HG03159 (cell line): Measurements from ENCODE around the gene HJV.
A peak's percentile ranks its signal among the peaks of the same experiment; 100 is the strongest.

ENCODE experiments used
- ATAC-seq: cut with Tn5 transposase; IDR thresholded peaks from one replicate; pipeline ENCODE4 v1.9.1; 2021; ENCODE audit warnings: mild to moderate bottlenecking, moderate library complexity; ENCODE audit not compliant: unreplicated experiment

The HJV gene

DNA sequence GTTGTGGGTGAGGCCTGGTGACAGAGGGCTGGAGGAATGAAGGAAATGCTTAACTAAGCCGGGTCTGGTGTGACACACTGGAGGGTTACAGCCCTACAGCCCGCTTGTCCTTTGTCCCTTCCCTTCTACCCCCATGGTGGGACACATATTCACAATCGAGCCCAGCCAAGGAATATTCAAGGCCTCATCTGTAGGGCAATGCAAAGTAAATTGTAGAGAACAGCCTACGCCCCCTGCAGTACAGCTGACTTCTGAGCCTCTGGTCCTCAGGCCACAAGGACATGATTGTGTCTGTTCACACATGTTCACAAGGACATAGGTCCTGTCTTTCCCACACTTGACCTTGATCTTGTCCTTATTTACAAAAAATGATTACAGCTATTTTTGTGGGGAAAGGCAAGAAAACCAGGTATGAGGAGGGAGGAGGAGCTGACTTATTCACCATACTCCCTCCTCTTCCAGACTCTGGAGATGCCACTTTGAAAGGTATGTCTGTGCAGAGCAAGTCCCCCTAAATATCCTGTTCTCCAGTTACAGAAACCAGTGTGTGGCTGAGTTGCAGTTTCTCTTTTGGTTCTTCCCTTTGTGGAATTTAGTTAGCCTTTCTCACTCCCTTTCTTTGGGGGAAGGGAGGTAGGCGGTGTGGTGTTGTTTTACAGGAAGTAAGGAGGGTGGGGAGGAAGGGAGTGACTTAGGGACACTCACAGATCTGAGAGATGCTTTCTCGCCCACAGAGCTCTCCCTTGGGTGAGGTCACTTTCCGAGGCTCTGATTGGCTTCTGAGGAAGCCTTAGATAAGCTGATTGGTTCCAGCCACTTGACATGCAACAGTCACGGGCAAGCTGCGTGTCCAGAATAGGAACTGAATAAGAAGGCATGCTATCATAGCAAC, 42.4 kb downstream of the HJV start:
- ATAC-seq, result peak; percentile 74

DNA sequence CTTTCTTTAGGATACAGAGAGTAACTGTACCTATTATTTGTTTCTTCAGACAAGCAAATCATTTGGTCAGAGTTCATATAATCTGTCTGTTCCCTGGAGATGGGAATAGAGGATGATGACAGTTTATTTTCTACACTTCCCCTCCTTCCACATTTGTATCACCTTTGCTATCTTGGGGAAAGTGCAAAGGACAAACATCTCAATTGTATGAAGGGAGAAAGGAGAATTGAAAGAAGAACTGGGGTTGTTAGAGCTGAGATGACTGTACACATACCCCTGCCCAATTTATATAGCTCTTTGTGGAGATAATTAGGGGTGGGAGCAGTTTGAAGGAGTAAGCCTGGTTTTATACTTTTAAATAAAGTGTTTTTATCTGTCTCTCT, 43.1 kb downstream of the HJV start:
- ATAC-seq, result no peak

DNA sequence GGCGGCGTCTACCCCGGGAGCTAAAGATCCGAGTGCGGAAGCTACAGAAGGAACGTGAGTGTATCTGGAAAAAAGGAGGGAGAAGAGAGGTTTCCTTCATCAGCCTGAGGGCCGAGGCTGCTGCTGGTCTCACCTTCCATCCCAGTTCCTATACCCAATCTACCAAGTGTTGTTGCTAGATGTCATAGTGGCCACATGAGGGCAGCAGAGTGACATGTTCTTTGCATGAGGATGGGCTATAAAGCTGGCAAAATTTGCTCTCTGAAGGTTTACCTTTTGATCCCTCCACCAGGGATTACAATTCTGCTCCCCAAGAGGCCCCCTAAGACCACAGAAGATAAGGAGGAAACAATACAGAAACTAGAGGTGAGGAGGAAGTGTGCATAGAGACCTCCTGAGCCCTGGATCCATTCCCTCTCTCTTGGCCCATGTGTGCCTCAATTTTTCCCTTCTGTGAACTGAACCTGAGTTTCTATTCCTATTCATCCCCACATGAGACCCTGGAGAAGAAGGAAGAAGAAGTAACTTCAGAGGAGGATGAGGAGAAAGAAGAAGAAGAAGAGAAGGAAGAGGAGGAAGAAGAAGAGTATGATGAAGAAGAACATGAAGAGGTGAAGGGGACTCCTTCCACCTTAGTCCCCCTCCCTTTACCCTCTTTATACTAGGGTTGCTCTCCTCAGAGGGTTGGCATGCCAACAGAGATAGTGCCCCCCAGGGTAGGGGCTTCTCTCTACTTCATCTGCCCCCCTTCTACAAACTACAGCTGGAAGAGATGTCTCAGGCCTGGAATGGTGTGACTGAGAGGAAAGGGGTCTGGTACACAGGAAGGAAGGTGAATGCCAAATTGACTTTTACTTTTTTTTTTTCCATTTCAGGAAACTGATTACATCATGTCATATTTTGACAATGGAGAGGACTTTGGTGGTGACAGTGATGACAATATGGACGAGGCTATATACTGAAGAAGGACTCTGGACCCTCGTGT, 43.8 kb downstream of the HJV start:
- no peak for ATAC-seq

DNA sequence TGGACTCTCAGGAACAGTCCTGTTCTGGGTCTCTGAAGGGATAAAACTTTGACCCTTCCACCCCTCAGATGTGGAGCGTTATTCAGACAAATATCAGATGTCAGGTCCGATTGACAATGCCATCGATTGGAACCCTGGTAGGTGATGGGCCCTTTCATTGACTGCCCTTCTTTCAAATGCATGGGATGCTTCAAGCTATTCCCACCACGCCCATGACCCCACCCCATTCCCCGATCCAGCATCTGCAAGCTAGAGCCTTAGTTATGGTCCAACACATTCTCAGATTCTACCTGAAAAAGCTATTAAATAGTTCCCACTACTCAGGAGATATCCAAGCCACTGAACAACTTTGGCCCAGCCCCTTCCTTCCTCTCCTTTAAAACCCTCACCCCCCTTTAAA, 44.5 kb downstream of the HJV start:
- no peak for ATAC-seq

DNA sequence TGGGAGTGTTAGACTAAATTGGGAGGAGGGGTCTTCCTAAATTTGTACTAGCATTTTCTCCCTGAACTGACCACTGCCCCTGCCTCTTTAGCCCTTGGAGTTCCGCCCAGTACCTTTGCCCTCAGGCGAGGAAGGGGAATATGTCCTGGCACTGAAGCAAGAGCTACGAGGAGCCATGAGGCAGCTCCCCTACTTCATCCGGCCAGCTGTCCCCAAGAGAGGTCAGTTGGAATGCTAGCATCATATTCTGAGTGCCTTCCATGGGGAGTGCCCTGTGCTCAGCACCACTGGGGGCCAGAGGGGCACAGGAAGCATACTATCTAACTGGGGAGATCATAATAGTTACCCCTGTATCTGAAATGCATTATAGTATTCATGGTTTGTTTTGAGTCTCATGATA, 46.3 kb downstream of the HJV start:
- no peak for ATAC-seq

DNA sequence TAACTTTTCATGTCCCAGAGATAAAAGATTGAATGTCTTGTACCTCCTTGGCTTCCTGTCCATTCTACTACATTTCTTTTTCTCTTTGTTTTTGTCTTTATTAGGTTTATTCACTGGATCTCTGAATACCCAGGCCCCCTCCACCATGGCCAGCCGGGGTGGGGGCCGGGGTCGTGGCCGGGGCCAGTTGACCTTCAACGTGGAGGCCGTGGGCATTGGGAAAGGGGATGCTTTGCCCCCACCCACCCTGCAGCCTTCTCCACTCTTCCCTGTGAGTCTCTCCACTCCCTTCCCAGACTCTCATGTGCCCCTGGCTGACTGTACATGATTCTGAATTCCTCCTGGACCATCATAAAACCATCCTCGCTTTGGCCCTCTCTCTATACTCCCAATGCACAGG, 46.8 kb downstream of the HJV start:
- ATAC-seq, result no peak

DNA sequence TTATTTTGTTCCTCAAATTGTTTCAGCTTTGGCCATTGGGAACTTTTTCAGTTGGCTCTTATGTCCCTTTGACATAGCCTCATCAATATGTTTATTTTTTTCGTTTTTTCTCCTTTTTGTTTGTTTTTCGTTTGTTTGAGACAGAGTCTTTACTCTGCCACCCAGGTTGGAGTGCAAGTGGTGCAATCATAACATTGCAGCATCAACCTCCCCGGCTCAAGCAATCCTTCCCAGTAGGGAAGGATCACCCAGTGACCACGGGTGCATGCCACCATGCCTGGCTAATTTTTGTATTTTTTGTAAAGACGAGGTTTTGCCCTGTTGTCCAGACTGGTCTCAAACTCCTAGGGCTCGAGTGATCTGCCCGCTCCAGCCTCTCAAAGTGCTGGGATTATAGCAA, 49.0 kb downstream of the HJV start:
- no peak for ATAC-seq
